Prostate gland (tissue), 2 donors: ENCODE measurements around the gene ZAP70. TPM values are rescaled to one million over a fixed set of nuclear protein-coding genes. Genes with fewer than 3 reads are reported as not detected.

Source experiments
- DNase-seq: peaks from one replicate; pipeline ENCODE4 v3.0.0-alpha.2; 2019; ENCODE audit warnings: low spot score
- H3K27ac ChIP-seq, 2 donors: fragments of 200-600 bp; sonication (generic); 2 replicates each; pipeline ENCODE4 v1.5.1; 2017 to 2019
- H3K27me3 ChIP-seq: fragments of 200-600 bp; sonication (generic); replicated peaks from 2 replicates; pipeline ENCODE4 v1.5.1; 2019; ENCODE audit not compliant: insufficient read depth
- H3K36me3 ChIP-seq, 2 donors: fragments of 200-600 bp; sonication (generic); 1 replicate in 1 of 2; 2 replicates in 1 of 2; pipeline versions ENCODE4 v1.5.1 to v1.8.1; 2017 to 2019
- H3K4me1 ChIP-seq: fragments of 200-600 bp; sonication (generic); replicated peaks from 2 replicates; pipeline ENCODE4 v1.5.1; 2019
- H3K4me3 ChIP-seq, 2 donors: fragments of 200-600 bp; sonication (generic); 2 replicates each; pipeline ENCODE4 v1.5.1; 2017 to 2019
- H3K9me3 ChIP-seq: fragments of 200-600 bp; sonication (generic); 2 replicates; pipeline ENCODE4 v1.5.1; 2017
- CTCF ChIP-seq, 4 experiments: fragments of 200-600 bp in 2 of 4; fragments of 450-650 bp in 2 of 4; sonication (generic) in 2 of 4; IDR thresholded peaks; 1 replicate in 3 of 4; 2 replicates in 1 of 4; pipeline ENCODE4 v1.5.1; 2016 to 2019; ENCODE audit warnings: antibody characterized with exemption in 4 of 4, mild to moderate bottlenecking in 2 of 4, moderate library complexity in 2 of 4
- POLR2A ChIP-seq: fragments of 450-650 bp; IDR thresholded peaks from one replicate; pipeline ENCODE4 v1.6.1; 2016; ENCODE audit warnings: antibody characterized with exemption, mild to moderate bottlenecking
- POLR2AphosphoS5 ChIP-seq: sonication (generic); formaldehyde crosslinking; IDR thresholded peaks from one replicate; pipeline ENCODE4 v1.6.1; 2017; ENCODE audit warnings: antibody characterized with exemption
- WGBS: methylation state at CpG from one replicate; pipeline ENCODE4 v1.1.5; 2018; 5-methylcytosine and 5-hydroxymethylcytosine counted together
- intact Hi-C: fragments of 100-400 bp; cut with DNase I; formaldehyde crosslinking; loops from one replicate; pipeline ENCODE4 v1.14.2; 2022
- total RNA-seq, 2 donors: library from RNA; depleted of rRNA; stranded (reverse); fragments of >200 nt; gene quantifications; one replicate each; pipeline ENCODE4 v1.1.0, GENCODE V29; 2016

ZAP70 gene
- total RNA-seq, 2 donors from 2014 or later = 1.8 to 3.9 TPM

- Histone ChIP-seq H3K36me3 (no peaks in the 10 kb centered on the region), H3K4me3 (no peak overlapping the region), H3K27ac (no peak overlapping the region), H3K27me3 (no peaks in the 10 kb centered on the region), H3K4me1 (no peaks in the 10 kb centered on the region), H3K9me3 (no peaks in the 10 kb centered on the region)
- 78% methylated on average over 10 of the region's 11 CpGs for whole genome bisulfite sequencing
- no peak for DNase-seq
- TF ChIP-seq CTCF (IDR thresholded peaks at IDR 0.05) (no peak), POLR2A (no peak), POLR2AphosphoS5 (no peak)
- intact Hi-C loops = no loop called here
Measured at GRCh38 chr2:97712693-97713295, 582 bp upstream of the ZAP70 start.

GRCh38 chr2:97714084-97714949 lies 941 bp downstream of the ZAP70 start:
- DNase-seq = no peak
- no peaks in the 10 kb centered on the region for H3K4me1 ChIP-seq
- TF ChIP-seq POLR2A = no peak
- intact Hi-C loops = no loop called here
- no peaks in the 10 kb centered on the region for H3K9me3 ChIP-seq
- H3K4me3 ChIP-seq = no peak overlapping the region
- H3K36me3 ChIP-seq = no peaks in the 10 kb centered on the region
- 85% methylated on average over 17 of the region's 17 CpGs for WGBS
- H3K27ac ChIP-seq = no peak overlapping the region
- no peaks in the 10 kb centered on the region for H3K27me3 ChIP-seq

DNA sequence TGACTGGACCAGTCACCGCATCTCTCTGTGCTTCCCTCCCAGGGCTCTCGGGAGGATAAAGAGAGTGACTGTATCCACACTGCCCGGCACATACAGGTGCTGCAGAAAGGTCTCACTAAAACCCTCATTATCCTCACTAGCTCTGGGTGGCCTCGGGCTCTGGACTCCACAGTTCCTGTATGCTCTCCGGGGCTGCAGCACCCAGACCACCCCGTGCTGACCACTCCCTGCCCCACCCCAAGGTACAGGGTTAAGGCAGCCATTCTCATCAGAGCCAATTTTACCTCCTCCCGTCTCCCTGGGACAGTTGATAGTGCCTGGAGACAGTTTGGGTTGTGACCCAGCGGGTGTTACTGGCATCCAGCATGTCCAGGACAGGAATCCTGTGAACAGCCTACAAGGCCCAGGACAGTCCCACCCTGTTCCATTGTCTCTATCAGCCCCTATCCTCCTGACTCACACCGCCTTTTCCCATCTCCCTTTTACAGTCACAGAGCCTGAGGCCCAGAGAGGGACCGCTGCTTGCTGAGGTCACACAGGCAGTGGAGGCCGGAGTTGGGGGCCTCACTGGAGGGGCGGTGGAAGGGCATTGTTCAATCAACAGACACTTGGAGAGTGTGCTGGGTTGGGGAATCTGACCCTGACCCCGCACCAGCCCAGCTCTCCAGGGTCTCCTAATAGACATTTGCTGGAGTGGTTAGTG lies 1.7 kb downstream of the ZAP70 start:
- 80% methylated on average over 13 of the region's 13 CpGs for WGBS
- intact Hi-C loops = no loop called here
- H3K36me3 ChIP-seq = no peaks in the 10 kb centered on the region
- no peak overlapping the region for H3K4me3 ChIP-seq
- H3K27me3 ChIP-seq = no peaks in the 10 kb centered on the region
- TF ChIP-seq POLR2AphosphoS5 (no peak), CTCF (IDR thresholded peaks at IDR 0.05) (no peak), POLR2A (no peak)
- no peak for DNase-seq
- no peak overlapping the region for H3K27ac ChIP-seq
- H3K9me3 ChIP-seq = no peaks in the 10 kb centered on the region
- H3K4me1 ChIP-seq = no peaks in the 10 kb centered on the region

- intact Hi-C loops = no loop called here
- Histone ChIP-seq H3K27ac (no peak overlapping the region), H3K4me1 (no peaks in the 10 kb centered on the region), H3K4me3 (no peak overlapping the region), H3K36me3 (no peaks in the 10 kb centered on the region), H3K27me3 (no peaks in the 10 kb centered on the region), H3K9me3 (no peaks in the 10 kb centered on the region)
- DNase-seq = no peak
- 76% methylated on average over 9 of the region's 9 CpGs for WGBS
- no peak for TF ChIP-seq POLR2A
Measured at GRCh38 chr2:97715951-97716694, 2.7 kb downstream of the ZAP70 start.

- TF ChIP-seq CTCF (IDR thresholded peaks at IDR 0.05) (no peak), POLR2A (no peak), POLR2AphosphoS5 (no peak)
- Histone ChIP-seq H3K36me3 (no peaks in the 10 kb centered on the region), H3K4me3 (no peak overlapping the region), H3K9me3 (no peaks in the 10 kb centered on the region), H3K4me1 (no peaks in the 10 kb centered on the region), H3K27ac (no peak overlapping the region), H3K27me3 (no peaks in the 10 kb centered on the region)
- 86% methylated on average over 20 of the region's 21 CpGs for WGBS
- intact Hi-C loops = no loop called here
- DNase-seq = no peak
Measured at GRCh38 chr2:97716695-97717612, 3.6 kb downstream of the ZAP70 start.
